H1 (cell line): ENCODE results near the gene LRRC74B. TPM values are rescaled to one million over a fixed set of nuclear protein-coding genes. Genes with fewer than 3 reads are reported as not detected.

Source experiments
- CTCF ChIA-PET: fragments of 300-600 bp; sonication (Branson Sonifier 250); formaldehyde crosslinking; loops from one replicate; lab custom pipeline; 2021; ENCODE audit not compliant: partially characterized antibody; lab: Charles Lee
- POLR2A ChIA-PET: fragments of 300-600 bp; sonication (Branson Sonifier 250); formaldehyde crosslinking; loops from one replicate; lab custom pipeline; 2021; ENCODE audit warnings: inconsistent platforms; ENCODE audit not compliant: partially characterized antibody; lab: Charles Lee
- DNase-seq, 2 experiments: peaks; one replicate each; pipeline versions ENCODE4 v3.0.0 to v3.0.0-alpha.2; 2010 to 2022; ENCODE audit warnings: low spot score in 2 of 2, low read depth in 1 of 2, mixed read lengths in 1 of 2
- FAIRE-seq: peaks from 2 replicates; lab custom pipeline; 2011; peaks lifted over from hg19 to GRCh38; lab: Jason Lieb, UNC
- H2AFZ ChIP-seq: 2 replicates; pipeline ENCODE4 v1.8.1; 2012; ENCODE audit warnings: low read length, inconsistent platforms
- H2AK5ac ChIP-seq: 2 replicates; pipeline ENCODE4 v1.6.1; 2013; ENCODE audit warnings: low read depth, low read length
- H2BK120ac ChIP-seq: replicated peaks from 2 replicates; pipeline ENCODE3; 2013; ENCODE audit warnings: low read depth, low read length, inconsistent platforms
- H2BK12ac ChIP-seq: 2 replicates; pipeline ENCODE4 v1.6.1; 2013; ENCODE audit warnings: low read depth, low read length
- H2BK15ac ChIP-seq: 2 replicates; pipeline ENCODE4 v1.6.1; 2013; ENCODE audit warnings: low read length
- H2BK20ac ChIP-seq: 2 replicates; pipeline ENCODE4 v1.6.1; 2013; ENCODE audit warnings: low read length
- H2BK5ac ChIP-seq: 2 replicates; pipeline ENCODE4 v1.6.1; 2013; ENCODE audit warnings: low read depth, low read length
- H3K14ac ChIP-seq: 2 replicates; pipeline ENCODE4 v1.6.1; 2013; ENCODE audit warnings: inconsistent platforms; ENCODE audit not compliant: insufficient read length
- H3K18ac ChIP-seq: 2 replicates; pipeline ENCODE4 v1.6.1; 2013; ENCODE audit warnings: low read length; ENCODE audit errors: extremely low read depth
- H3K23ac ChIP-seq: 2 replicates; pipeline ENCODE4 v1.6.1; 2013; ENCODE audit warnings: inconsistent platforms; ENCODE audit not compliant: insufficient read length
- H3K23me2 ChIP-seq: 2 replicates; pipeline ENCODE4 v1.6.1; 2013; ENCODE audit warnings: low read depth, low read length
- H3K27ac ChIP-seq: 2 replicates; pipeline ENCODE4 v1.6.1; 2011; ENCODE audit warnings: low read depth, low read length, inconsistent platforms
- H3K27me3 ChIP-seq, 4 experiments: replicated peaks in 1 of 4; 1 replicate in 1 of 4; 2 replicates in 3 of 4; pipeline versions ENCODE4 v1.6.1 to v1.8.1; 2011 to 2013; ENCODE audit warnings: low read length in 3 of 4, mild to moderate bottlenecking in 3 of 4, inconsistent platforms in 2 of 4, mixed read lengths in 2 of 4, moderate library complexity in 1 of 4; ENCODE audit not compliant: control insufficient read depth in 3 of 4, insufficient read depth in 3 of 4; ENCODE audit errors: extremely low read depth in 1 of 4
- H3K36me3 ChIP-seq, 4 experiments: 2 replicates each; pipeline versions ENCODE4 v1.6.1 to v1.8.1; 2011 to 2013; ENCODE audit warnings: mild to moderate bottlenecking in 4 of 4, low read length in 3 of 4, moderate library complexity in 2 of 4, control low read depth in 1 of 4, inconsistent platforms in 1 of 4; ENCODE audit not compliant: insufficient read depth in 4 of 4, control insufficient read depth in 2 of 4
- H3K4ac ChIP-seq: replicated peaks from 2 replicates; pipeline ENCODE3; 2013; ENCODE audit warnings: low read length, low read depth, mixed read lengths, inconsistent platforms; ENCODE audit not compliant: insufficient read length
- H3K4me1 ChIP-seq, 4 experiments: replicated peaks in 1 of 4; 1 replicate in 1 of 4; 2 replicates in 3 of 4; pipeline versions ENCODE4 v1.6.1 to v1.8.1; 2011 to 2013; ENCODE audit warnings: low read length in 3 of 4, inconsistent platforms in 2 of 4, mixed read lengths in 1 of 4; ENCODE audit not compliant: insufficient read depth in 4 of 4, control insufficient read depth in 3 of 4
- H3K4me2 ChIP-seq, 2 experiments: 2 replicates each; pipeline versions ENCODE4 v1.6.1 to v1.8.1; 2011 to 2013; ENCODE audit warnings: low read depth in 2 of 2, low read length in 2 of 2, control low read depth in 1 of 2, inconsistent platforms in 1 of 2, mild to moderate bottlenecking in 1 of 2; ENCODE audit not compliant: insufficient read depth in 1 of 2
- H3K4me3 ChIP-seq, 4 experiments: fragments of 200-600, 300-600 bp in 1 of 4; sonication (generic), shearing (Covaris generic), sonication (Bioruptor Twin) in 1 of 4; 2 replicates each; pipeline versions ENCODE4 v1.5.1 to v1.8.1; 2011 to 2016; ENCODE audit warnings: low read length in 4 of 4, low read depth in 3 of 4, control low read depth in 2 of 4, inconsistent platforms in 2 of 4, mild to moderate bottlenecking in 2 of 4, mixed read lengths in 1 of 4, moderate library complexity in 1 of 4; ENCODE audit not compliant: insufficient read depth in 2 of 4; ENCODE audit errors: extremely low read depth in 1 of 4
- H3K56ac ChIP-seq: replicated peaks from 2 replicates; pipeline ENCODE3; 2013; ENCODE audit warnings: low read depth, mild to moderate bottlenecking, mixed read lengths, low read length, inconsistent platforms; ENCODE audit not compliant: insufficient read length
- H3K79me1 ChIP-seq: 2 replicates; pipeline ENCODE4 v1.6.1; 2013; ENCODE audit warnings: low read depth, low read length, control low read depth
- H3K79me2 ChIP-seq, 2 experiments: 2 replicates each; pipeline versions ENCODE4 v1.6.1 to v1.8.1; 2012 to 2013; ENCODE audit warnings: low read length in 2 of 2, mild to moderate bottlenecking in 2 of 2, inconsistent platforms in 1 of 2; ENCODE audit not compliant: insufficient read depth in 2 of 2, control insufficient read depth in 1 of 2
- H3K9ac ChIP-seq, 4 experiments: replicated peaks in 1 of 4; 1 replicate in 1 of 4; 2 replicates in 3 of 4; pipeline versions ENCODE4 v1.6.1 to v1.8.1; 2011 to 2013; ENCODE audit warnings: low read depth in 3 of 4, low read length in 3 of 4, control low read depth in 2 of 4, mild to moderate bottlenecking in 2 of 4, moderate library complexity in 2 of 4, inconsistent platforms in 1 of 4; ENCODE audit errors: extremely low read depth in 1 of 4
- H3K9me3 ChIP-seq, 2 experiments: 2 replicates each; pipeline versions ENCODE4 v1.6.1 to v1.8.1; 2012 to 2013; ENCODE audit warnings: mild to moderate bottlenecking in 2 of 2, moderate library complexity in 2 of 2, control low read depth in 1 of 2, inconsistent platforms in 1 of 2, low read depth in 1 of 2, low read length in 1 of 2, mixed read lengths in 1 of 2; ENCODE audit not compliant: insufficient read depth in 2 of 2
- H4K20me1 ChIP-seq, 2 experiments: replicated peaks in 1 of 2; 2 replicates each; pipeline versions ENCODE3 to v1.8.1; 2011 to 2013; ENCODE audit warnings: inconsistent platforms in 2 of 2, low read length in 2 of 2, mild to moderate bottlenecking in 1 of 2; ENCODE audit not compliant: insufficient read depth in 2 of 2, control insufficient read depth in 1 of 2
- H4K5ac ChIP-seq: 2 replicates; pipeline ENCODE4 v1.6.1; 2013; ENCODE audit warnings: low read length, low read depth, mixed read lengths, inconsistent platforms; ENCODE audit not compliant: insufficient read length
- H4K8ac ChIP-seq: 2 replicates; pipeline ENCODE4 v1.8.0; 2013; ENCODE audit warnings: mild to moderate bottlenecking, moderate library complexity, low read length, inconsistent platforms; ENCODE audit not compliant: insufficient read depth; ENCODE audit errors: extremely low read depth
- H4K91ac ChIP-seq: replicated peaks from 2 replicates; pipeline ENCODE3; 2013; ENCODE audit warnings: low read length, mixed read lengths, inconsistent platforms; ENCODE audit not compliant: insufficient read length
- ASH2L ChIP-seq: fragments of 200-600, 300-600 bp; sonication (generic); IDR thresholded peaks from one replicate; pipeline ENCODE4 v1.7.1; 2017; ENCODE audit warnings: low read length
- BACH1 ChIP-seq: IDR thresholded peaks from 2 replicates; pipeline ENCODE4 v1.6.1; 2012; ENCODE audit warnings: low read length, improper control_type of control experiment
- CHD2 ChIP-seq: IDR thresholded peaks from 2 replicates; pipeline ENCODE4 v1.6.1; 2012; ENCODE audit warnings: low read length, improper control_type of control experiment
- FOSL1 ChIP-seq: IDR thresholded peaks from 2 replicates; pipeline ENCODE4 v1.6.1; 2011; ENCODE audit warnings: mild to moderate bottlenecking, low read depth, low read length, moderate library complexity; ENCODE audit not compliant: insufficient read depth
- JUN ChIP-seq: IDR thresholded peaks from 2 replicates; pipeline ENCODE4 v1.6.1; 2011; ENCODE audit warnings: low read depth, mild to moderate bottlenecking, improper control_type of control experiment, low read length
- MAX ChIP-seq: IDR thresholded peaks from 2 replicates; pipeline ENCODE4 v1.6.1; 2012; ENCODE audit warnings: inconsistent platforms
- POLR2A ChIP-seq, 2 experiments: IDR thresholded peaks; 1 replicate in 1 of 2; 2 replicates in 1 of 2; pipeline ENCODE4 v1.6.1; 2011; ENCODE audit warnings: low read depth in 2 of 2, low read length in 2 of 2, mild to moderate bottlenecking in 2 of 2; ENCODE audit errors: control extremely low read depth in 1 of 2
- SIRT6 ChIP-seq: IDR thresholded peaks from one replicate; pipeline ENCODE4 v1.7.1; 2012; ENCODE audit warnings: low read length, inconsistent platforms
- SP1 ChIP-seq: IDR thresholded peaks from 2 replicates; pipeline ENCODE4 v1.6.1; 2011; ENCODE audit warnings: low read depth, low read length
- WGBS, 2 experiments: shearing (Covaris generic) in 1 of 2; methylation state at CpG; one replicate each; pipeline versions ENCODE4 v1.1.6 to v1.1.7; 2013 to 2015; ENCODE audit warnings: low lambda C conversion rate in 2 of 2, mixed read lengths in 2 of 2, inconsistent platforms in 1 of 2, low coverage in 1 of 2, missing lambda C conversion rate in 1 of 2; ENCODE audit not compliant: insufficient replicate concordance in 2 of 2, insufficient coverage in 1 of 2, insufficient read length in 1 of 2; ENCODE audit errors: extremely low coverage in 1 of 2, missing lambda C conversion rate in 1 of 2; 5-methylcytosine and 5-hydroxymethylcytosine counted together
- polyA plus RNA-seq, 7 experiments: library from polyadenylated mRNA; depleted of rRNA in 3 of 7; stranded (reverse) in 5 of 7; unstranded in 2 of 7; fragments of >200 nt in 5 of 7; fragments of 200-250 nt in 2 of 7; gene quantifications; 1 replicate in 5 of 7; 2 replicates in 1 of 7; 4 replicates in 1 of 7; pipeline versions ENCODE4 v1.2.1 to v1.2.3, GENCODE V29; 2011 to 2013; ENCODE audit warnings: missing spikeins in 2 of 7, mixed read lengths in 2 of 7
- total RNA-seq: library from RNA; stranded (reverse); fragmentation: NEBNext Ultra II Directional; extraction: Animal tissue kit (Norgen Biotek cat#: 25700); gene quantifications from 2 replicates; pipeline ENCODE4 v1.2.1, GENCODE V29; 2021
- TF ChIP-seq, protein P1 (sequence below): IDR thresholded peaks from 2 replicates; pipeline ENCODE4 v1.6.1; 2011; ENCODE audit warnings: low read length, improper control_type of control experiment
- TF ChIP-seq, protein P2 (sequence below): IDR thresholded peaks from 2 replicates; pipeline ENCODE4 v1.6.1; 2012; ENCODE audit warnings: low read length, inconsistent platforms

LRRC74B gene
- total and polyA plus RNA-seq, 2 of the 8 experiments (the other 6 are each of a cell fraction or from before 2014, with no cell fraction given), result not detected

GRCh38 chr22:21029486-21030025 is 16.2 kb upstream of the LRRC74B start:
- Histone ChIP-seq H2AFZ (no peak overlapping the region), H2BK120ac (no peak overlapping the region), H2BK5ac (no peak overlapping the region), H2AK5ac (0 out of 2 replicates have a peak overlapping the region, but pooled peaks have one; percentile 53), H3K27ac (no peak overlapping the region), H3K79me2 (no peaks in the 10 kb centered on the region), H3K18ac (no peak overlapping the region; the same call in 1 of the 2 replicates), H4K20me1 (no peaks in the 10 kb centered on the region), H3K23me2 (peaks cover 9% of the 10 kb centered on the region; the same call in 1 of the 2 replicates), H3K56ac (no peak overlapping the region), H4K5ac (no peak overlapping the region), H3K27me3 (peaks cover 6 to 31% (median 26%) of the 10 kb centered on the region in 4 experiments), H4K91ac (no peak overlapping the region), H3K23ac (no peak overlapping the region), H3K79me1 (no peaks in the 10 kb centered on the region), H3K4me2 (no peak overlapping the region; a peak in 1 of 4 replicates), H3K14ac (no peak overlapping the region), H3K36me3 (no peaks in the 10 kb centered on the region), H2BK12ac (0 out of 2 replicates have a peak overlapping the region, but pooled peaks have one; percentile 50), H3K4me3 (no peak overlapping the region), H2BK20ac (no peak overlapping the region), H3K4ac (peak overlapping the region; percentile 46), H3K9me3 (no peaks in the 10 kb centered on the region), H3K4me1 (peaks cover 0 to 5% (median 3%) of the 10 kb centered on the region in 4 experiments; a peak in 3 of 7 replicates), H3K9ac (no peak overlapping the region), H4K8ac (peak overlapping the region; percentile 79; the same call in 1 of the 2 replicates), H2BK15ac (peak overlapping the region; percentile 72; the same call in 1 of the 2 replicates)
- DNase-seq (no peak), FAIRE-seq (no peak)
- ChIA-PET CTCF (interaction anchor here (1.0 to 1.5 kb wide), 2 partner anchors 9 to 15 kb away, joined by 4 read pairs; no protein-coding TSS in a partner anchor), POLR2A (interaction anchor here (0.6 kb wide), 1 partner anchor 33 kb away, joined by 3 read pairs; no protein-coding TSS in a partner anchor)
- 77% methylated on average over 9 of the region's 12 CpGs; no CpG with 5 or more reads in 1 of the 2 experiments for WGBS, 2 experiments
- TF ChIP-seq SP1, result no peak
- no peak for TF ChIP-seq BACH1
- TF ChIP-seq CHD2, result no peak
- TF ChIP-seq SIRT6, result no peak
- TF ChIP-seq FOSL1, result no peak
- TF ChIP-seq, protein P1, sequence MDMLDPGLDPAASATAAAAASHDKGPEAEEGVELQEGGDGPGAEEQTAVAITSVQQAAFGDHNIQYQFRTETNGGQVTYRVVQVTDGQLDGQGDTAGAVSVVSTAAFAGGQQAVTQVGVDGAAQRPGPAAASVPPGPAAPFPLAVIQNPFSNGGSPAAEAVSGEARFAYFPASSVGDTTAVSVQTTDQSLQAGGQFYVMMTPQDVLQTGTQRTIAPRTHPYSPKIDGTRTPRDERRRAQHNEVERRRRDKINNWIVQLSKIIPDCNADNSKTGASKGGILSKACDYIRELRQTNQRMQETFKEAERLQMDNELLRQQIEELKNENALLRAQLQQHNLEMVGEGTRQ, result no peak
- no peak for TF ChIP-seq JUN
- no peak for TF ChIP-seq MAX
- no peak for TF ChIP-seq ASH2L
- TF ChIP-seq, protein P2, sequence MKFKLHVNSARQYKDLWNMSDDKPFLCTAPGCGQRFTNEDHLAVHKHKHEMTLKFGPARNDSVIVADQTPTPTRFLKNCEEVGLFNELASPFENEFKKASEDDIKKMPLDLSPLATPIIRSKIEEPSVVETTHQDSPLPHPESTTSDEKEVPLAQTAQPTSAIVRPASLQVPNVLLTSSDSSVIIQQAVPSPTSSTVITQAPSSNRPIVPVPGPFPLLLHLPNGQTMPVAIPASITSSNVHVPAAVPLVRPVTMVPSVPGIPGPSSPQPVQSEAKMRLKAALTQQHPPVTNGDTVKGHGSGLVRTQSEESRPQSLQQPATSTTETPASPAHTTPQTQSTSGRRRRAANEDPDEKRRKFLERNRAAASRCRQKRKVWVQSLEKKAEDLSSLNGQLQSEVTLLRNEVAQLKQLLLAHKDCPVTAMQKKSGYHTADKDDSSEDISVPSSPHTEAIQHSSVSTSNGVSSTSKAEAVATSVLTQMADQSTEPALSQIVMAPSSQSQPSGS, result no peak
- no peak for TF ChIP-seq POLR2A (IDR thresholded peaks at IDR 0.05; ENCODE audit: control extremely low read depth in 1 of 2, low read depth in 2 of 2, low read length in 2 of 2)
